CD4-positive, alpha-beta memory T cell (primary cell): ENCODE measurements around the gene IFFO2. TPM values are rescaled to one million over a fixed set of nuclear protein-coding genes. Genes with fewer than 3 reads are reported as not detected.
"Not testable (repeated sequence)": the region's sequence is repeated elsewhere in the genome, so short reads cannot be mapped to it uniquely, and the experiment has no call there.

Experiments used
- CTCF ChIA-PET: fragments of 350-600 bp; sonication (Branson Sonifier 250); formaldehyde crosslinking; loops from one replicate; lab custom pipeline; 2021; ENCODE audit warnings: inconsistent platforms; ENCODE audit not compliant: partially characterized antibody; lab: Charles Lee
- POLR2A ChIA-PET: fragments of 350-600 bp; sonication (Branson Sonifier 250); formaldehyde crosslinking; loops from one replicate; lab custom pipeline; 2021; ENCODE audit not compliant: partially characterized antibody; lab: Charles Lee
- DNase-seq, 5 donors: peaks; one replicate each; pipeline versions ENCODE4 v3.0.0 to v3.0.0-alpha.2; 2020 to 2022; ENCODE audit warnings: mixed read lengths in 1 of 5
- H3K27ac ChIP-seq: one replicate; pipeline ENCODE4 v1.7.0; 2013; ENCODE audit warnings: low read depth, low read length
- H3K27me3 ChIP-seq: 2 replicates; pipeline ENCODE4 v1.7.0; 2013; ENCODE audit warnings: mild to moderate bottlenecking, low read length, moderate library complexity; ENCODE audit not compliant: insufficient read depth
- H3K36me3 ChIP-seq: 2 replicates; pipeline ENCODE4 v1.7.0; 2013; ENCODE audit warnings: mild to moderate bottlenecking, low read length, moderate library complexity; ENCODE audit not compliant: insufficient read depth
- H3K4me1 ChIP-seq: 2 replicates; pipeline ENCODE4 v1.7.0; 2013; ENCODE audit warnings: mild to moderate bottlenecking, low read length, moderate library complexity; ENCODE audit not compliant: insufficient read depth
- H3K4me3 ChIP-seq, 2 donors: one replicate each; pipeline ENCODE4 v1.7.0; 2013; ENCODE audit warnings: low read length in 2 of 2, mild to moderate bottlenecking in 1 of 2
- H3K9me3 ChIP-seq, 2 donors: one replicate each; pipeline ENCODE4 v1.7.0; 2013; ENCODE audit warnings: low read length in 2 of 2, control low read depth in 1 of 2; ENCODE audit not compliant: control insufficient read depth in 1 of 2
- H3K27ac Mint-ChIP-seq, 7 donors: one replicate each; pipeline ENCODE4 v1.8.0; 2020 to 2021; ENCODE audit warnings: mixed read lengths in 7 of 7, mild to moderate bottlenecking in 6 of 7, inconsistent platforms in 3 of 7, moderate library complexity in 3 of 7
- H3K27me3 Mint-ChIP-seq, 2 donors: one replicate each; pipeline ENCODE4 v1.8.0; 2020 to 2021; ENCODE audit warnings: mixed read lengths in 2 of 2
- H3K36me3 Mint-ChIP-seq, 2 donors: one replicate each; pipeline ENCODE4 v1.8.0; 2020 to 2021; ENCODE audit warnings: mixed read lengths in 2 of 2, inconsistent platforms in 1 of 2, mild to moderate bottlenecking in 1 of 2
- H3K4me1 Mint-ChIP-seq, 4 donors: one replicate each; pipeline ENCODE4 v1.8.0; 2020 to 2021; ENCODE audit warnings: mixed read lengths in 4 of 4, mild to moderate bottlenecking in 1 of 4
- H3K4me3 Mint-ChIP-seq, 8 donors: one replicate each; pipeline ENCODE4 v1.8.0; 2020 to 2021; ENCODE audit warnings: mixed read lengths in 8 of 8, mild to moderate bottlenecking in 7 of 8, moderate library complexity in 6 of 8, inconsistent platforms in 3 of 8
- H3K9me3 Mint-ChIP-seq, 8 donors: one replicate each; pipeline ENCODE4 v1.8.0; 2020 to 2021; ENCODE audit warnings: mixed read lengths in 8 of 8, mild to moderate bottlenecking in 5 of 8, inconsistent platforms in 3 of 8, moderate library complexity in 1 of 8
- intact Hi-C: fragments of 100-400 bp; cut with micrococcal nuclease; formaldehyde crosslinking; loops from one replicate; pipeline ENCODE4 v1.15.1; 2023
- polyA plus RNA-seq, 2 donors: library from polyadenylated mRNA; unstranded; fragments of 300-500 nt; fragmentation: Illumina TruSeq; gene quantifications; one replicate each; pipeline ENCODE4 v1.2.3, GENCODE V29; 2021
- total RNA-seq, 2 experiments: library from RNA; stranded (reverse); gene quantifications; one replicate each; pipeline ENCODE4 v1.2.3, GENCODE V29; 2021

Gene IFFO2
- total and polyA plus RNA-seq, 4 experiments from 2014 or later = 1.3 to 41.3 (median 22.1) TPM

GRCh38 chr1:18875107-18875795 is 81.2 kb downstream of the IFFO2 start:
- no peak overlapping the region for H3K27ac ChIP-seq
- POLR2A ChIA-PET = no interaction called here
- no peaks in the 10 kb centered on the region for H3K27me3 Mint-ChIP-seq

GRCh38 chr1:18874600-18874999 is 81.9 kb downstream of the IFFO2 start:
- no peaks in the 10 kb centered on the region for H3K36me3 ChIP-seq
- H3K27ac Mint-ChIP-seq = no peak overlapping the region
- H3K27ac ChIP-seq = no peak overlapping the region
- peaks cover 0 to 1% of the 10 kb centered on the region in 2 donors for H3K27me3 Mint-ChIP-seq
- ChIA-PET CTCF (interaction anchor here (1.2 to 3.1 kb wide), 3 partner anchors 8 to 277 kb away, joined by 7 to 19 read pairs (median 16); no protein-coding TSS in a partner anchor), POLR2A (no interaction called here)
- no peak overlapping the region for H3K4me3 Mint-ChIP-seq
- intact Hi-C loops = no loop called here
- H3K4me3 ChIP-seq = no peak overlapping the region
- no peaks in the 10 kb centered on the region for H3K4me1 Mint-ChIP-seq
- H3K9me3 ChIP-seq = no peaks in the 10 kb centered on the region
- no peak for DNase-seq
- no peaks in the 10 kb centered on the region for H3K4me1 ChIP-seq
- H3K9me3 Mint-ChIP-seq = no peaks in the 10 kb centered on the region
- no peaks in the 10 kb centered on the region for H3K27me3 ChIP-seq
- H3K36me3 Mint-ChIP-seq = no peaks in the 10 kb centered on the region

More at GRCh38 chr1:18875107-18875795, 81.2 kb downstream of the IFFO2 start:
- Histone ChIP-seq H3K27me3 (no peaks in the 10 kb centered on the region), H3K4me3 (no peak overlapping the region), H3K4me1 (no peaks in the 10 kb centered on the region), H3K9me3 (no peaks in the 10 kb centered on the region), H3K36me3 (no peaks in the 10 kb centered on the region)
- DNase-seq = peak; percentile 47 to 71 (median 52)
- intact Hi-C loops = no loop called here
- H3K4me1 Mint-ChIP-seq = no peaks in the 10 kb centered on the region
- H3K36me3 Mint-ChIP-seq = no peaks in the 10 kb centered on the region
- no peak overlapping the region for H3K4me3 Mint-ChIP-seq
- H3K27ac Mint-ChIP-seq = no peak overlapping the region
- CTCF ChIA-PET = interaction anchor here (0.6 to 3.1 kb wide), 9 partner anchors 9 to 282 kb away, joined by 3 to 19 read pairs (median 4); no protein-coding TSS in a partner anchor
- no peaks in the 10 kb centered on the region for H3K9me3 Mint-ChIP-seq

DNA sequence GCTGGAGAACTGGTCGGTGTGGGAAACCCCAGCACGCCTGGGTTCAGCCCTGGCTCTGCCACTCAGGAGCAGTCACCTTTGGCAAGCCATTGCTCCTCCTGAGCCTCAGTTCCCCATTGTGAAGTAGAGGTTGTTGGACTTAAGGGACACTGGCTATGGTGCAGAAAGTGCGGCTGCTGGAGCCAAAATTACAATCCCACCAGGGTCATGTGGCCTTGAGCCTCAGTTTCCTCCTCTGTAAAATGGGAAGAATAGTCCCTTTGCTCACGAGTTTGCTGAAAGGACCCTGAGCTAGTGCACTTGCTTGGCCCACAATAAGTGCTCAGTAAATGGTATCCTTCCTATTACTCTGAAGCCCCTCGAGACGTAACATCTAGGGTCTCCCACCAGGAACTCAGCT is 82.4 kb downstream of the IFFO2 start:
- Mint-ChIP-seq H3K36me3 (no peaks in the 10 kb centered on the region), H3K4me3 (no peak overlapping the region), H3K9me3 (no peaks in the 10 kb centered on the region), H3K27me3 (peaks cover 0 to 1% of the 10 kb centered on the region in 2 donors), H3K27ac (no peak overlapping the region), H3K4me1 (no peaks in the 10 kb centered on the region)
- H3K4me3 ChIP-seq = no peak overlapping the region
- POLR2A ChIA-PET = no interaction called here
- no peaks in the 10 kb centered on the region for H3K27me3 ChIP-seq
- H3K4me1 ChIP-seq = no peaks in the 10 kb centered on the region
- intact Hi-C loops = no loop called here
- no peak for DNase-seq
- no peak overlapping the region for H3K27ac ChIP-seq
- no peaks in the 10 kb centered on the region for H3K36me3 ChIP-seq
- CTCF ChIA-PET = interaction anchor here (2.9 to 3.1 kb wide), 2 partner anchors 10 to 276 kb away, joined by 16 to 19 read pairs; no protein-coding TSS in a partner anchor
- no peaks in the 10 kb centered on the region for H3K9me3 ChIP-seq

DNA sequence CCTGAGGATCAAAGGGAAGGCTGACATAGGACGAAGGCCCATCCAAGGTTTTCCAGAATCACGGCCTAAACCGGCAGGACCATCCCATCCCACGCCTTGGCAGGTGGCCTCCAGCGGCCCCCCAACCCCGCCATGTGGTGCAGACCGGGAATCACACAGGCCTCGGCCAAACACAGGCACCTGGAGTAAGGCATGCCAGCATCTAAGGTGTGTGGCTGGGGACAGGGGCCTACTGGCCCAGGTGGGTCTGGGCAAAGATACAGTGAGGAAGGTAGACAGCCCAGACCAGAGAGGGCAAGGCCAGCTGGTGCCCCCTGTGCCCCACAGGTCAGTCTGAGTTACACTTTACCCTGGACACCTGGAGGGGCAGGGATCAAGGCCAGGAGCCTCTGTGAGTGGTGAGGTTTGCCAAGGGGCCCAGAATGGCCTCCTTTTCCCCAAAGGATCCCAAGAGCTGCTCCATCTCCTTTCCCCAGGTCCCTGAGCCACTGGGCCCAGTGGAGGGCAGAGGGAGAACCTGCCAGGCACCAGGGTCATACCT is 84.3 kb downstream of the IFFO2 start:
- H3K27ac ChIP-seq = no peak overlapping the region
- H3K4me3 ChIP-seq = no peak overlapping the region
- H3K9me3 Mint-ChIP-seq = no peaks in the 10 kb centered on the region
- POLR2A ChIA-PET = no interaction called here
- peaks cover 1 to 2% of the 10 kb centered on the region in 2 donors for H3K27me3 Mint-ChIP-seq
- no peaks in the 10 kb centered on the region for H3K4me1 Mint-ChIP-seq
- no peaks in the 10 kb centered on the region for H3K36me3 Mint-ChIP-seq
- no peaks in the 10 kb centered on the region for H3K36me3 ChIP-seq
- CTCF ChIA-PET = no interaction called here
- H3K27ac Mint-ChIP-seq = no peak overlapping the region
- intact Hi-C loops = no loop called here
- no peaks in the 10 kb centered on the region for H3K4me1 ChIP-seq
- H3K4me3 Mint-ChIP-seq = no peak overlapping the region
- no peaks in the 10 kb centered on the region for H3K9me3 ChIP-seq
- no peaks in the 10 kb centered on the region for H3K27me3 ChIP-seq
- DNase-seq = no peak

DNA sequence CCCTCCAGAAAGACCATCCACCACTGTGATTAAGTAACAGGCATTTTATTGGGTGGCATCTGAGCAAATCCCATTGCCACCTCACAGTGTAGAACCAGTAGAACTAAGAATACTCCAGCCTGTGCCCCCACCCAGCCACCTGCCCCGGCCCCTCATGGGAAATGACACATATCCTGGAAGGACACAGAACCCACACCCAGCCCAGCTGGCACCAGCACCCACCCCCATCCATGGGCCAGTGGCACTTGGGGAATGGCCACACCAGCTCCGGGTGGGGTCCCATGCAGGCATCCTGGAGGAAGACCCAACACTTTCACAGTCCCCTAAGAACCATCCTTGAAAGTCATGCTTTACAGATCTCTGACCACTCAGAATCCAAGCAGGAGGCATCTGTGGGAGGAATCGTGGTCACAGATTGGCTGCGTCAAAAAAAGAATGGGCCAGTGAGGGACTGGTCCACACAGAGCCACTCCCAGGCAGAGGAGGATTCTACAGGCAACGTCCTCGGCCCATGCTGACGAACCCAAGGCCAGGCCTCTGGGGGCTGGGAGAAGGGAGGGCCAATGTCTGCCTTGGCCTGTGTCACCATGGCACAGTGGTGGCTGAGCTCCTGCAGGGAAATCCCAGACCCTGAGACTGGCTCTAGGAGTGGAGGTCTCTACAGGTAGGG is 84.9 kb downstream of the IFFO2 start:
- H3K4me3 ChIP-seq = no peak overlapping the region
- no peaks in the 10 kb centered on the region for H3K9me3 ChIP-seq
- DNase-seq = no peak
- H3K36me3 ChIP-seq = no peaks in the 10 kb centered on the region
- H3K27me3 Mint-ChIP-seq = peaks cover 1 to 6% of the 10 kb centered on the region in 2 donors
- POLR2A ChIA-PET = no interaction called here
- H3K27ac ChIP-seq = no peak overlapping the region
- no peaks in the 10 kb centered on the region for H3K4me1 ChIP-seq
- intact Hi-C loops = no loop called here
- H3K9me3 Mint-ChIP-seq = no peaks in the 10 kb centered on the region
- H3K36me3 Mint-ChIP-seq = no peaks in the 10 kb centered on the region
- CTCF ChIA-PET = no interaction called here
- no peak overlapping the region for H3K4me3 Mint-ChIP-seq
- H3K4me1 Mint-ChIP-seq = no peaks in the 10 kb centered on the region
- H3K27me3 ChIP-seq = no peaks in the 10 kb centered on the region
- H3K27ac Mint-ChIP-seq = no peak overlapping the region

DNA sequence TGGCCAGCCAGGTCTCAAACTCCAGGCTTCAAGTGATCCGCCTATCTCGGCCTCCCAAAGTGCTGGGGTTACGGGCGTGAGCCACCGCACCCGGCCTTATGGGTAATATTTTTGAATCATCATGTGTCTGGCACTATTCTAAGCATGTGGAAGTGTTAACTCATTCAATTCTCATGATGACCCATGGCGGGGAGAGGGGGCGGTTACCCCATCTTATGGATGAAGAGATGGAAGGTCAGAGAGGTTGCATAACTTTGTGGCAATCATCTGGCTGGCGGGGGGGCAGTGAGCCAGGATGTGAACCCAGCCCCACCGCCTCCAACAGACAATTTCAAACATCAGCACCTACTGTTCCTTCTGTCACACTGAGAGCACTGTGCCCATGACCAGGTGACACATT is 85.5 kb downstream of the IFFO2 start:
- ChIA-PET CTCF (no interaction called here), POLR2A (no interaction called here)
- Mint-ChIP-seq H3K4me3 (no peak overlapping the region), H3K36me3 (no peaks in the 10 kb centered on the region), H3K27ac (no peak overlapping the region), H3K9me3 (no peaks in the 10 kb centered on the region), H3K4me1 (no peaks in the 10 kb centered on the region), H3K27me3 (peaks cover 1 to 6% of the 10 kb centered on the region in 2 donors)
- no peak overlapping the region for H3K4me3 ChIP-seq
- no peaks in the 10 kb centered on the region for H3K9me3 ChIP-seq
- intact Hi-C loops = no loop called here
- H3K27me3 ChIP-seq = no peaks in the 10 kb centered on the region
- no peak for DNase-seq
- H3K4me1 ChIP-seq = no peaks in the 10 kb centered on the region
- H3K27ac ChIP-seq = no peak overlapping the region
- H3K36me3 ChIP-seq = no peaks in the 10 kb centered on the region

DNA sequence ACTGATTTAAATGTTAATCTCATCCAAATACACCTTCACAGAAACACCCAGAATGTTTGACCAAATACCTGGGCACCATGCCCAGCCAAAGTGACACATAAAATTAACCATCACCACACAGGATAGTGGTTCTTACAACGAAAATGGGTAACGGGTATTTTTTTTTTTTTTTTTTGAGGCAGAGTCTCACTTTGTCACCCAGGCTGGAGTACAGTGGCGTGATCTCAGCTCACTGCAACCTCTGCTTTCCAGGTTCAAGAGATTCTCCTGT is 85.9 kb downstream of the IFFO2 start:
- H3K27ac Mint-ChIP-seq, H3K4me3 Mint-ChIP-seq, H3K4me3 ChIP-seq, DNase-seq, H3K27me3 ChIP-seq, H3K4me1 ChIP-seq, H3K9me3 ChIP-seq, H3K4me1 Mint-ChIP-seq, H3K36me3 Mint-ChIP-seq, H3K27ac ChIP-seq, CTCF ChIA-PET, H3K9me3 Mint-ChIP-seq, H3K27me3 Mint-ChIP-seq, H3K36me3 ChIP-seq, intact Hi-C loops, POLR2A ChIA-PET: not testable (repeated sequence)
